Ishikawa (cell line): ENCODE results near the gene PTPRD.

Experiments used
- CEBPB ChIP-seq: IDR thresholded peaks from 2 replicates; pipeline ENCODE4 v1.6.1; 2012
- CREB1 ChIP-seq: IDR thresholded peaks from 2 replicates; pipeline ENCODE4 v1.6.1; 2012; ENCODE audit warnings: low read depth
- EGR1 ChIP-seq: IDR thresholded peaks from 2 replicates; pipeline ENCODE4 v1.6.1; 2012
- EP300 ChIP-seq: IDR thresholded peaks from 2 replicates; pipeline ENCODE4 v1.6.1; 2012; ENCODE audit warnings: borderline replicate concordance
- FOXM1 ChIP-seq: IDR thresholded peaks from 2 replicates; pipeline ENCODE4 v1.6.1; 2012; ENCODE audit warnings: low read depth, borderline replicate concordance
- MAX ChIP-seq: IDR thresholded peaks from 2 replicates; pipeline ENCODE4 v1.6.1; 2012
- NFIC ChIP-seq: IDR thresholded peaks from 2 replicates; pipeline ENCODE4 v1.6.1; 2012
- RAD21 ChIP-seq: IDR thresholded peaks from 2 replicates; pipeline ENCODE4 v1.6.1; 2012; ENCODE audit warnings: low read depth
- REST ChIP-seq: IDR thresholded peaks from 2 replicates; pipeline ENCODE4 v1.6.1; 2012; ENCODE audit warnings: low read depth, mild to moderate bottlenecking
- TAF1 ChIP-seq: IDR thresholded peaks from 2 replicates; pipeline ENCODE4 v1.6.1; 2012; ENCODE audit warnings: low read depth, mild to moderate bottlenecking
- TCF12 ChIP-seq: IDR thresholded peaks from 2 replicates; pipeline ENCODE4 v1.6.1; 2012; ENCODE audit warnings: low read depth
- USF1 ChIP-seq: IDR thresholded peaks from 2 replicates; pipeline ENCODE4 v1.6.1; 2012
- YY1 ChIP-seq: IDR thresholded peaks from 2 replicates; pipeline ENCODE4 v1.6.1; 2012; ENCODE audit warnings: low read depth

GRCh38 chr9:8401961-8402705 is 2210.7 kb downstream of the PTPRD start:
- no peak for TF ChIP-seq YY1
- TF ChIP-seq NFIC = no peak
- no peak for TF ChIP-seq MAX
- no peak for TF ChIP-seq EP300
- no peak for TF ChIP-seq FOXM1
- TF ChIP-seq EGR1 = no peak
- TF ChIP-seq USF1 = no peak
- TF ChIP-seq CEBPB = no peak
- no peak for TF ChIP-seq TAF1
- no peak for TF ChIP-seq RAD21
- TF ChIP-seq REST = no peak
- TF ChIP-seq TCF12 = no peak
- no peak for TF ChIP-seq CREB1
